Osteoblast (primary cell): Measurements from ENCODE around the gene MT1HL1. TPM values are rescaled to one million over a fixed set of nuclear protein-coding genes. Genes with fewer than 3 reads are reported as not detected.

Experiments
- DNase-seq: peaks from one replicate; pipeline ENCODE4 v3.0.0; 2011; ENCODE audit warnings: low spot score, mixed read lengths; ENCODE audit not compliant: insufficient read length; ENCODE audit errors: missing footprints
- H2AFZ ChIP-seq: 2 replicates; pipeline ENCODE4 v1.6.0; 2011; ENCODE audit warnings: mild to moderate bottlenecking, low read length
- H3K27ac ChIP-seq: 2 replicates; pipeline ENCODE4 v1.5.1; 2011; ENCODE audit warnings: mild to moderate bottlenecking, low read depth, low read length, moderate library complexity
- H3K27me3 ChIP-seq: 2 replicates; pipeline ENCODE4 v1.6.0; 2012; ENCODE audit warnings: mild to moderate bottlenecking, control low read depth, inconsistent platforms, low read length, moderate library complexity; ENCODE audit not compliant: insufficient read depth
- H3K36me3 ChIP-seq: 2 replicates; pipeline ENCODE4 v1.5.1; 2011; ENCODE audit warnings: mild to moderate bottlenecking, low read length, control low read depth, moderate library complexity; ENCODE audit not compliant: insufficient read depth
- H3K4me1 ChIP-seq: 2 replicates; pipeline ENCODE4 v1.5.1; 2011; ENCODE audit warnings: mild to moderate bottlenecking, low read length, control low read depth, moderate library complexity; ENCODE audit not compliant: insufficient read depth
- H3K4me2 ChIP-seq: 2 replicates; pipeline ENCODE4 v1.6.0; 2011; ENCODE audit warnings: mild to moderate bottlenecking, low read length; ENCODE audit not compliant: insufficient read depth
- H3K4me3 ChIP-seq: fragments of 200-600 bp; sonication (generic); 3 replicates; pipeline ENCODE4 v1.5.1; 2012; ENCODE audit warnings: mild to moderate bottlenecking, low read length, inconsistent platforms; ENCODE audit not compliant: insufficient read depth
- H3K79me2 ChIP-seq: 2 replicates; pipeline ENCODE4 v1.6.0; 2012; ENCODE audit warnings: mild to moderate bottlenecking, low read length, control low read depth, inconsistent platforms; ENCODE audit not compliant: insufficient read depth
- H3K9me3 ChIP-seq: 2 replicates; pipeline ENCODE4 v1.5.1; 2011; ENCODE audit warnings: low read depth, low read length, control low read depth
- H4K20me1 ChIP-seq: 2 replicates; pipeline ENCODE4 v1.6.0; 2012; ENCODE audit warnings: mild to moderate bottlenecking, low read length, control low read depth; ENCODE audit not compliant: insufficient read depth
- total RNA-seq: library from RNA; depleted of rRNA; stranded (reverse); fragments of >200 nt; gene quantifications from 2 replicates; pipeline ENCODE4 v1.2.3, GENCODE V29; 2012
- TF ChIP-seq, protein P1 (sequence below): IDR thresholded peaks from 2 replicates; pipeline ENCODE4 v1.5.1; 2011; ENCODE audit warnings: mild to moderate bottlenecking, low read depth, low read length, moderate library complexity; ENCODE audit errors: extremely low read depth

Gene MT1HL1
- total RNA-seq, 1 donor, result not detected

DNA sequence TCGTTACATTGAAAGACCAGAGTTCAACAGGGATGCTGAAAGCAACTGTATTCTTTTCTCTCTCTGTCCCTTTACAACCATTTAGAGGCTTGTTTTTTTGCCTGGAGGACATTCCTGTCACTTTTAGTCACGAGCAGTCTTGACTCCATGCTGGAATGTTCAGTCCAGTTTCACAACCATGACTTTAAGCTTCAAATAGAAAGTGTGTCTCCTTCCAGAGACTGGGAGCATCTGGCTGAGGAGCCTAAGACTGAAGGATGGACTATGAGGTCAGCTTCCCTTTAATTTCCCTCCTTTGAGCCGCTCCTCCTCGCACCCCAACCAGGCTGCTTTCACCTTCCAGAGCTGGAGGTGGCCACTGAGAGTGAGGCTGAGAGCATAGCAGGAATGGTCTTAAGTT lies 27.2 kb upstream of the MT1HL1 start:
- Histone ChIP-seq H3K4me3 (no peak overlapping the region), H3K27me3 (no peaks in the 10 kb centered on the region), H3K4me1 (no peaks in the 10 kb centered on the region), H4K20me1 (no peaks in the 10 kb centered on the region), H2AFZ (no peak overlapping the region), H3K4me2 (no peak overlapping the region), H3K27ac (no peak overlapping the region), H3K79me2 (no peaks in the 10 kb centered on the region), H3K36me3 (no peaks in the 10 kb centered on the region), H3K9me3 (peaks cover 7% of the 10 kb centered on the region)
- TF ChIP-seq, protein P1, sequence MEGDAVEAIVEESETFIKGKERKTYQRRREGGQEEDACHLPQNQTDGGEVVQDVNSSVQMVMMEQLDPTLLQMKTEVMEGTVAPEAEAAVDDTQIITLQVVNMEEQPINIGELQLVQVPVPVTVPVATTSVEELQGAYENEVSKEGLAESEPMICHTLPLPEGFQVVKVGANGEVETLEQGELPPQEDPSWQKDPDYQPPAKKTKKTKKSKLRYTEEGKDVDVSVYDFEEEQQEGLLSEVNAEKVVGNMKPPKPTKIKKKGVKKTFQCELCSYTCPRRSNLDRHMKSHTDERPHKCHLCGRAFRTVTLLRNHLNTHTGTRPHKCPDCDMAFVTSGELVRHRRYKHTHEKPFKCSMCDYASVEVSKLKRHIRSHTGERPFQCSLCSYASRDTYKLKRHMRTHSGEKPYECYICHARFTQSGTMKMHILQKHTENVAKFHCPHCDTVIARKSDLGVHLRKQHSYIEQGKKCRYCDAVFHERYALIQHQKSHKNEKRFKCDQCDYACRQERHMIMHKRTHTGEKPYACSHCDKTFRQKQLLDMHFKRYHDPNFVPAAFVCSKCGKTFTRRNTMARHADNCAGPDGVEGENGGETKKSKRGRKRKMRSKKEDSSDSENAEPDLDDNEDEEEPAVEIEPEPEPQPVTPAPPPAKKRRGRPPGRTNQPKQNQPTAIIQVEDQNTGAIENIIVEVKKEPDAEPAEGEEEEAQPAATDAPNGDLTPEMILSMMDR, result no peak
- no peak for DNase-seq

DNA sequence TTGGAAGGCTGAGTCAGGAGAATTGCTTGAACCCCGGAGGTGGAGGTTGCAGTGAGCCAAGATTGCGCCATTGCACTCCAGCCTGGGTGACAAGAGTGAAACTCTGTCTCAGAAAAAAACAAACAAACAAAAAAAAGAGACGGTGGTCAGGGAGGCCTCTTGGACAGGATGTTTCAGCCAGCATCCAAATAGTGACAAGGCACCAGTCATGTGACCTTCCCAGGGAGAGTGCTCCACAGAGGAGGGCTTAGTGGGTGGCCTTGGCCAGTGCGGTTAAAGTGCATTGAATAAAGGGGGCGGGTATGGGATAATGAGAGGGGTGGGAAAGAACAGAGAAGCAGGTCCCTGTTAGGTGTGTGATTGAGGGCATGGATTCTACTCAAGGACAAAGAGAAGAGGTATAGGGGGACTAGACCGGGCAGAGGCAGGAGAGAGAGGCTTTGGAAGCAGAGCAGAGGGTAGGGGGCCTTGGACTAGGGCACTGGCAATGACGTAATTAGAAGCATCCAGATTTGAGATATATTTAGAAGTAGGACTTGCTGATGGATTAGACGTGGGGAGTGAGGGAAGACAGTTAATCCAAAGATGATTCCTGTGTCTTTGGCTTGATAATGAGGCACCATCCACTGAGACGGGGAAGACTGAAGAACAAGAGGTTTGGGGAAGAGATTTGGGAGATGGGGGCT lies 25.8 kb upstream of the MT1HL1 start:
- DNase-seq, result no peak
- H4K20me1 ChIP-seq, result no peaks in the 10 kb centered on the region
- no peaks in the 10 kb centered on the region for H3K4me1 ChIP-seq
- TF ChIP-seq, protein P1, result no peak
- H3K4me3 ChIP-seq, result no peak overlapping the region
- no peaks in the 10 kb centered on the region for H3K36me3 ChIP-seq
- H3K4me2 ChIP-seq, result no peak overlapping the region
- H3K79me2 ChIP-seq, result no peaks in the 10 kb centered on the region
- H3K9me3 ChIP-seq, result peaks cover 5% of the 10 kb centered on the region
- no peaks in the 10 kb centered on the region for H3K27me3 ChIP-seq
- no peak overlapping the region for H2AFZ ChIP-seq
- H3K27ac ChIP-seq, result no peak overlapping the region

- H4K20me1 ChIP-seq, result no peaks in the 10 kb centered on the region
- H3K27ac ChIP-seq, result no peak overlapping the region
- no peaks in the 10 kb centered on the region for H3K27me3 ChIP-seq
- H3K79me2 ChIP-seq, result no peaks in the 10 kb centered on the region
- H3K4me1 ChIP-seq, result no peaks in the 10 kb centered on the region
- H2AFZ ChIP-seq, result no peak overlapping the region
- no peak for DNase-seq
- H3K9me3 ChIP-seq, result peaks cover 5% of the 10 kb centered on the region
- no peak overlapping the region for H3K4me2 ChIP-seq
- H3K36me3 ChIP-seq, result no peaks in the 10 kb centered on the region
- no peak overlapping the region for H3K4me3 ChIP-seq
- TF ChIP-seq, protein P1, result no peak
These were observed 25.0 kb upstream of the MT1HL1 start for GRCh38 chr1:237029240-237029639.

DNA sequence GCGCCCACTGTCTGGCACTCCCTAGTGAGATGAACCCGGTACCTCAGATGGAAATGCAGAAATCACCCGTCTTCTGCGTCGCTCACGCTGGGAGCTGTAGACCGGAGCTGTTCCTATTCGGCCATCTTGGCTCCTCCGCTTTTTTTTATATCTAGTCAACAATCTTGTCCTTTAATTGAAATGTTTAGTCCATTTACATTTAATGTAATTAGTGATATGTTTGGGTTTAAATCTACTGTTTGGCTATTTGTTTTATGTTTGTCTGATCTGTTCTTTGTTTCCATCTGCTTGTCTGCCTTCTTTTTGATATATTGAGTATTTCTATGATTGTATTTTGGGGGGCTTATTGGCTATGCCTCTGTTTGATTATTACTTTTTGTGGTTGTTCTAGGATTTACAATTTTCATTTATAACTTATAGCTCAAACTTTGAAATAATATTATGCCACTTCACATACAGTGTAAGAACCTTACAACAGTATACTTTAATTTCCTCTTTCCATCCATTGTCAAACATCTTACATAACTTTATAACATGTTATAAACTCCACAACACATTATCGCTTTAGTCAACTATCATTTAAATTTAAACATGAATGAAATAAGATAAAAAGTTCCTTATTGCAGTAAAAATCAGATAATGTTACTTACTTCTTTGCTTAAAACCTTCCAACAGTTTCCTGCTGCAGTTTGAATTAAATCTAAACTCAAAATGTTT lies 21.3 kb upstream of the MT1HL1 start:
- Histone ChIP-seq H4K20me1 (no peaks in the 10 kb centered on the region), H3K4me3 (no peak overlapping the region), H3K27ac (no peak overlapping the region), H3K79me2 (no peaks in the 10 kb centered on the region), H3K9me3 (no peaks in the 10 kb centered on the region), H2AFZ (no peak overlapping the region), H3K36me3 (no peaks in the 10 kb centered on the region), H3K27me3 (no peaks in the 10 kb centered on the region), H3K4me1 (no peaks in the 10 kb centered on the region), H3K4me2 (no peak overlapping the region)
- no peak for DNase-seq
- TF ChIP-seq, protein P1, result no peak
